Mesothelial cell of epicardium (in vitro differentiated cells): ENCODE measurements around the gene CPAMD8. TPM values are rescaled to one million over a fixed set of nuclear protein-coding genes. Genes with fewer than 3 reads are reported as not detected.

ENCODE experiments used
- DNase-seq, 2 experiments: peaks; one replicate each; pipeline ENCODE4 v3.0.0; 2021; ENCODE audit warnings: low spot score in 2 of 2; ENCODE audit not compliant: unreplicated experiment in 2 of 2
- H3K27ac Mint-ChIP-seq: 2 replicates; pipeline ENCODE4 v1.8.0; 2021; ENCODE audit warnings: mixed read lengths
- H3K27me3 Mint-ChIP-seq: 2 replicates; pipeline ENCODE4 v1.8.0; 2021; ENCODE audit warnings: low read depth, mixed read lengths
- H3K36me3 Mint-ChIP-seq: 2 replicates; pipeline ENCODE4 v1.8.0; 2021; ENCODE audit warnings: mixed read lengths
- H3K4me1 Mint-ChIP-seq: 2 replicates; pipeline ENCODE4 v1.8.0; 2021; ENCODE audit warnings: mixed read lengths
- H3K4me3 Mint-ChIP-seq: 2 replicates; pipeline ENCODE4 v1.8.0; 2021; ENCODE audit warnings: mild to moderate bottlenecking, moderate library complexity, mixed read lengths
- H3K9me3 Mint-ChIP-seq: 2 replicates; pipeline ENCODE4 v1.8.0; 2021; ENCODE audit warnings: mixed read lengths
- CTCF ChIP-seq: fragments of 200-600 bp; sonication (generic); IDR thresholded peaks from one replicate; pipeline ENCODE4 v1.5.0; 2021; ENCODE audit warnings: antibody characterized with exemption; ENCODE audit not compliant: unreplicated experiment
- total RNA-seq: library from RNA; stranded (reverse); gene quantifications from 3 replicates; pipeline ENCODE4 v1.2.1, GENCODE V29; 2021

CPAMD8 gene
- total RNA-seq, 1 donor from 2014 or later, result 40.9 TPM

DNA sequence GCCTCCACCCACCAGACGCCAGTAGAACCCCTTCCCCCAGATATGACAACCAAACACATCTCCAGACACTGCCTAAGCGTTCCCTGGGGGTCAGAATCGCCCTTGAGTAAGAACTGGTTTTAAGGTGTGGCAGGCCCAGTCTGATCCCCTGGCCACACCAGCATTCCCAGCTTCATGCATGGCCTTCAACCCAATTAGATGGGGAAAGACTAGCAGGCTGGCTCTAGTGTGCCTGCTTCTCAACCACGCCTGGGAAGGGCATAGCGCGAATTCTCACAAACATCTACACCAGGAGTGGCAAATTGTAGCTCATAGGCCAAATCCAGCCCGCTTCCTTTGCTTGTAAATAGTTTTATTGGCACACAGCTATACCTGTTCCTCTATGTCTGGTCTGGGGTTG lies 35.1 kb upstream of the CPAMD8 start:
- DNase-seq, result no peak
- Mint-ChIP-seq H3K27me3 (no peaks in the 10 kb centered on the region), H3K4me3 (no peak overlapping the region), H3K9me3 (peaks cover 6% of the 10 kb centered on the region), H3K27ac (no peak overlapping the region), H3K36me3 (peaks cover 13% of the 10 kb centered on the region), H3K4me1 (peaks cover 2% of the 10 kb centered on the region)
- TF ChIP-seq CTCF, result no peak

- DNase-seq, result no peak
- H3K27ac Mint-ChIP-seq, result no peak overlapping the region
- no peak overlapping the region for H3K4me3 Mint-ChIP-seq
- TF ChIP-seq CTCF, result no peak
- H3K27me3 Mint-ChIP-seq, result no peaks in the 10 kb centered on the region
- H3K4me1 Mint-ChIP-seq, result peaks cover 2% of the 10 kb centered on the region
- H3K36me3 Mint-ChIP-seq, result peaks cover 13% of the 10 kb centered on the region
- H3K9me3 Mint-ChIP-seq, result peaks cover 6% of the 10 kb centered on the region
Observed at GRCh38 chr19:17061205-17061604, 34.6 kb upstream of the CPAMD8 start.

GRCh38 chr19:17060802-17061201 lies 34.2 kb upstream of the CPAMD8 start:
- peaks cover 6% of the 10 kb centered on the region for H3K9me3 Mint-ChIP-seq
- DNase-seq, result no peak
- H3K27me3 Mint-ChIP-seq, result no peaks in the 10 kb centered on the region
- H3K27ac Mint-ChIP-seq, result no peak overlapping the region
- peaks cover 2% of the 10 kb centered on the region for H3K4me1 Mint-ChIP-seq
- no peak for TF ChIP-seq CTCF
- H3K4me3 Mint-ChIP-seq, result no peak overlapping the region
- peaks cover 13% of the 10 kb centered on the region for H3K36me3 Mint-ChIP-seq

- no peaks in the 10 kb centered on the region for H3K9me3 Mint-ChIP-seq
- no peaks in the 10 kb centered on the region for H3K4me1 Mint-ChIP-seq
- H3K36me3 Mint-ChIP-seq, result peaks cover 3% of the 10 kb centered on the region
- TF ChIP-seq CTCF, result no peak
- no peak overlapping the region for H3K4me3 Mint-ChIP-seq
- no peaks in the 10 kb centered on the region for H3K27me3 Mint-ChIP-seq
- DNase-seq, result no peak
- H3K27ac Mint-ChIP-seq, result no peak overlapping the region
Observed at GRCh38 chr19:17058236-17058635, 31.6 kb upstream of the CPAMD8 start.

GRCh38 chr19:17055636-17056035 lies 29.0 kb upstream of the CPAMD8 start:
- Mint-ChIP-seq H3K9me3 (no peaks in the 10 kb centered on the region), H3K4me3 (no peak overlapping the region), H3K4me1 (no peaks in the 10 kb centered on the region), H3K27me3 (no peaks in the 10 kb centered on the region), H3K27ac (no peak overlapping the region), H3K36me3 (peaks cover 13% of the 10 kb centered on the region)
- no peak for TF ChIP-seq CTCF
- DNase-seq, result no peak

- H3K4me3 Mint-ChIP-seq, result no peak overlapping the region
- no peak for DNase-seq
- H3K27me3 Mint-ChIP-seq, result no peaks in the 10 kb centered on the region
- no peaks in the 10 kb centered on the region for H3K4me1 Mint-ChIP-seq
- TF ChIP-seq CTCF, result no peak
- H3K27ac Mint-ChIP-seq, result no peak overlapping the region
- peaks cover 13% of the 10 kb centered on the region for H3K36me3 Mint-ChIP-seq
- H3K9me3 Mint-ChIP-seq, result no peaks in the 10 kb centered on the region
Observed at GRCh38 chr19:17054746-17055145, 28.1 kb upstream of the CPAMD8 start.
